Tibial artery (tissue), 4 donors: ENCODE results near the gene LINC00305.

Source experiments
- DNase-seq, 2 donors: peaks; one replicate each; pipeline ENCODE4 v3.0.0-alpha.2; 2019
- H3K27ac ChIP-seq, 2 donors: fragments of 200-600 bp; sonication (generic) in 1 of 2; 1 replicate in 1 of 2; 2 replicates in 1 of 2; pipeline ENCODE4 v1.5.1; 2018 to 2019; ENCODE audit warnings: mild to moderate bottlenecking in 1 of 2
- H3K27me3 ChIP-seq, 2 donors: fragments of 200-600 bp; sonication (generic) in 1 of 2; one replicate each; pipeline versions ENCODE4 v1.5.1 to v1.6.0; 2016 to 2019
- H3K36me3 ChIP-seq, 3 donors: fragments of 200-600 bp; sonication (generic) in 2 of 3; one replicate each; pipeline ENCODE4 v1.5.1; 2016 to 2019; ENCODE audit warnings: mild to moderate bottlenecking in 2 of 3
- H3K4me1 ChIP-seq, 4 donors: fragments of 200-600 bp; sonication (generic) in 2 of 4; 1 replicate in 3 of 4; 2 replicates in 1 of 4; pipeline ENCODE4 v1.5.1; 2016 to 2019
- H3K4me3 ChIP-seq, 2 donors: fragments of 200-600 bp; sonication (generic) in 1 of 2; 1 replicate in 1 of 2; 2 replicates in 1 of 2; pipeline ENCODE4 v1.5.1; 2018 to 2019; ENCODE audit warnings: mild to moderate bottlenecking in 2 of 2
- H3K9me3 ChIP-seq, 3 donors: fragments of 200-600 bp; sonication (generic) in 1 of 3; one replicate each; pipeline ENCODE4 v1.5.1; 2016 to 2019
- CTCF ChIP-seq, 2 experiments: fragments of 200-600 bp in 1 of 2; fragments of 450-650 bp in 1 of 2; IDR thresholded peaks; one replicate each; pipeline ENCODE4 v1.5.1; 2017 to 2019; ENCODE audit warnings: antibody characterized with exemption in 2 of 2, mild to moderate bottlenecking in 1 of 2, moderate library complexity in 1 of 2
- intact Hi-C: fragments of 100-400 bp; cut with DNase I; formaldehyde crosslinking; loops from one replicate; pipeline ENCODE4 v1.15.0; 2023; ENCODE audit warnings: low total_unique reads

Gene LINC00305

GRCh38 chr18:64031411-64031810, 117.5 kb downstream of the LINC00305 start:
- Histone ChIP-seq H3K9me3 (no peaks in the 10 kb centered on the region), H3K4me3 (no peak overlapping the region), H3K4me1 (no peaks in the 10 kb centered on the region), H3K27ac (no peak overlapping the region), H3K36me3 (no peaks in the 10 kb centered on the region), H3K27me3 (no peaks in the 10 kb centered on the region)
- no peak for DNase-seq
- intact Hi-C loops: no loop called here
- no peak for TF ChIP-seq CTCF (IDR thresholded peaks at IDR 0.05)
